Measurements from ENCODE around the gene PDLIM1.

Gene PDLIM1

GRCh38 chr10:95263864-95264226, 27.0 kb downstream of the PDLIM1 start:
- DNase-seq (ENCODE audit: low read depth) = no peak

- no peak for DNase-seq (ENCODE audit: low read depth)
Measured at GRCh38 chr10:95262763-95263518, 27.9 kb downstream of the PDLIM1 start.

- no peak for DNase-seq (ENCODE audit: low read depth)
Measured at GRCh38 chr10:95261926-95262325, 28.9 kb downstream of the PDLIM1 start.

- peak; percentile 44 for DNase-seq (ENCODE audit: low read depth)
Measured at GRCh38 chr10:95260909-95261552, 29.8 kb downstream of the PDLIM1 start.

GRCh38 chr10:95260397-95260881, 30.4 kb downstream of the PDLIM1 start:
- DNase-seq (ENCODE audit: low read depth) = peak; percentile 78

- no peak for DNase-seq (ENCODE audit: low read depth)
Measured at GRCh38 chr10:95257849-95258248, 33.0 kb downstream of the PDLIM1 start.

- DNase-seq (ENCODE audit: low read depth) = no peak
Measured at GRCh38 chr10:95256268-95256667, 34.5 kb downstream of the PDLIM1 start.

- DNase-seq (ENCODE audit: low read depth) = no peak
Measured at GRCh38 chr10:95254629-95255028, 36.2 kb downstream of the PDLIM1 start.

GRCh38 chr10:95253686-95254085, 37.1 kb downstream of the PDLIM1 start:
- no peak for DNase-seq (ENCODE audit: low read depth)

GRCh38 chr10:95253007-95253406, 37.8 kb downstream of the PDLIM1 start:
- no peak for DNase-seq (ENCODE audit: low read depth)

GRCh38 chr10:95250856-95251255, 39.9 kb downstream of the PDLIM1 start:
- no peak for DNase-seq (ENCODE audit: low read depth)

GRCh38 chr10:95249467-95249866, 41.3 kb downstream of the PDLIM1 start:
- no peak for DNase-seq (ENCODE audit: low read depth)

GRCh38 chr10:95248989-95249388, 41.8 kb downstream of the PDLIM1 start:
- DNase-seq (ENCODE audit: low read depth) = no peak

- DNase-seq (ENCODE audit: low read depth) = no peak
Measured at GRCh38 chr10:95247881-95248583, 42.8 kb downstream of the PDLIM1 start.

- no peak for DNase-seq (ENCODE audit: low read depth)
Measured at GRCh38 chr10:95247200-95247880, 43.5 kb downstream of the PDLIM1 start.

- DNase-seq (ENCODE audit: low read depth) = no peak
Measured at GRCh38 chr10:95246582-95247051, 44.2 kb downstream of the PDLIM1 start.

- no peak for DNase-seq (ENCODE audit: low read depth)
Measured at GRCh38 chr10:95245425-95246055, 45.3 kb downstream of the PDLIM1 start.

- no peak for DNase-seq (ENCODE audit: low read depth)
Measured at GRCh38 chr10:95244152-95244551, 46.7 kb downstream of the PDLIM1 start.

- no peak for DNase-seq (ENCODE audit: low read depth)
Measured at GRCh38 chr10:95243318-95243617, 47.5 kb downstream of the PDLIM1 start.

GRCh38 chr10:95242581-95243317, 48.1 kb downstream of the PDLIM1 start:
- DNase-seq (ENCODE audit: low read depth) = no peak

GRCh38 chr10:95241533-95241932, 49.3 kb downstream of the PDLIM1 start:
- no peak for DNase-seq (ENCODE audit: low read depth)
